Fibroblast of villous mesenchyme (primary cell): ENCODE data around the gene MGA. TPM values are rescaled to one million over a fixed set of nuclear protein-coding genes. Genes with fewer than 3 reads are reported as not detected.

Experiments used
- DNase-seq: peaks from one replicate; pipeline ENCODE4 v3.0.0-alpha.2; 2010; ENCODE audit warnings: low read depth
- H3K4me3 ChIP-seq: 2 replicates; pipeline ENCODE4 v1.5.1; 2011; ENCODE audit warnings: low read depth, mild to moderate bottlenecking, low read length
- total RNA-seq: library from RNA; depleted of rRNA; stranded (reverse); fragments of >200 nt; gene quantifications from 2 replicates; pipeline ENCODE4 v1.2.3, GENCODE V29; 2012
- TF ChIP-seq, protein P1 (sequence below): IDR thresholded peaks from 2 replicates; pipeline ENCODE4 v1.5.1; 2012; ENCODE audit warnings: low read depth, mild to moderate bottlenecking, low read length; ENCODE audit not compliant: insufficient read depth

MGA gene
- total RNA-seq, 1 donor: 41.5 TPM

DNA sequence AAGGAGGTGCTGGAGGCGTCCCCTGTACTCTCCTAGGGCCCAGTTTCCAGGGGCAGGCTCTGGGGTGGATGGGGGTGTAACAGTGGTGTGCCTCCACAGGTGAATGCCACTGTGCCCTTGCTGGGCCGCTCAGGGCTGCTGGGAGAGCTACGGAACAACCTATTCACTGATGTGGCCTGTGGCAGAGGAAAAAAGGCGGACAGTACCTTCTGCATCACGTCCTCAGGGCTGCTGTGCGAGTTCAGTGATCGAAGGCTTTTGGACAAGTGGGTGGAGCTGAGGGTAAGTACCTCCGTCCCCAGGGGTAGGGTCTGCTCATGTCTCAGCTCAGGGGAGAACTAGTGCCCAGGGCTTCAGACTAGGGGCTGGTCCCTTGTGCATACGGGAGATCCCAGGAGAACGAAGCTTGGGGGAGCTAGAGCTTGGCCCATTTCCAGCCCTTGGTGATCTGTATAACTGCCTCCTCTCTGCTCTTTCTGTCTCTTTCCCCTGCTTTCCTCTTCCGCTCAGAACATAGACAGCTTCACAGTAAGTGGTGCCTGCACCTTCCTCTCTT lies 152.7 kb downstream of the MGA start:
- TF ChIP-seq, protein P1, sequence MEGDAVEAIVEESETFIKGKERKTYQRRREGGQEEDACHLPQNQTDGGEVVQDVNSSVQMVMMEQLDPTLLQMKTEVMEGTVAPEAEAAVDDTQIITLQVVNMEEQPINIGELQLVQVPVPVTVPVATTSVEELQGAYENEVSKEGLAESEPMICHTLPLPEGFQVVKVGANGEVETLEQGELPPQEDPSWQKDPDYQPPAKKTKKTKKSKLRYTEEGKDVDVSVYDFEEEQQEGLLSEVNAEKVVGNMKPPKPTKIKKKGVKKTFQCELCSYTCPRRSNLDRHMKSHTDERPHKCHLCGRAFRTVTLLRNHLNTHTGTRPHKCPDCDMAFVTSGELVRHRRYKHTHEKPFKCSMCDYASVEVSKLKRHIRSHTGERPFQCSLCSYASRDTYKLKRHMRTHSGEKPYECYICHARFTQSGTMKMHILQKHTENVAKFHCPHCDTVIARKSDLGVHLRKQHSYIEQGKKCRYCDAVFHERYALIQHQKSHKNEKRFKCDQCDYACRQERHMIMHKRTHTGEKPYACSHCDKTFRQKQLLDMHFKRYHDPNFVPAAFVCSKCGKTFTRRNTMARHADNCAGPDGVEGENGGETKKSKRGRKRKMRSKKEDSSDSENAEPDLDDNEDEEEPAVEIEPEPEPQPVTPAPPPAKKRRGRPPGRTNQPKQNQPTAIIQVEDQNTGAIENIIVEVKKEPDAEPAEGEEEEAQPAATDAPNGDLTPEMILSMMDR: no peak
- no peak for DNase-seq
- H3K4me3 ChIP-seq: no peak overlapping the region

DNA sequence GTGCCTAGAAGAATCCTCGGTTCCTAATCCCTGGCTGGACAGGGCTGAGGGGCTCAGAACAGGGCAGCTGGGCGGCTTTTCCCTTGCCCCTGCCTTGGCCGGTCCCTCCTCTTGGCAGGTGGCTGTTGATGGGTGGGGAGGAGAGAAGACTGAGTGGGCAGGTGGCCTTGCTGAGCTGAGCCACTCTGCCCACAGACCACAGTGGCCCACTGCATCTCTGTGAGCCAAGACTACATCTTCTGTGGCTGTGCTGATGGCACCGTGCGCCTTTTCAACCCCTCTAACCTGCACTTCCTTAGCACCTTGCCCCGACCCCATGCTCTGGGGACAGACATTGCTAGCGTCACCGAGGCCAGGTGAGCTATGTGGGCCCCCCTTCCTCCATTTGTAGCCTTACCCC lies 153.2 kb downstream of the MGA start:
- DNase-seq: no peak
- TF ChIP-seq, protein P1: no peak
- no peak overlapping the region for H3K4me3 ChIP-seq

DNA sequence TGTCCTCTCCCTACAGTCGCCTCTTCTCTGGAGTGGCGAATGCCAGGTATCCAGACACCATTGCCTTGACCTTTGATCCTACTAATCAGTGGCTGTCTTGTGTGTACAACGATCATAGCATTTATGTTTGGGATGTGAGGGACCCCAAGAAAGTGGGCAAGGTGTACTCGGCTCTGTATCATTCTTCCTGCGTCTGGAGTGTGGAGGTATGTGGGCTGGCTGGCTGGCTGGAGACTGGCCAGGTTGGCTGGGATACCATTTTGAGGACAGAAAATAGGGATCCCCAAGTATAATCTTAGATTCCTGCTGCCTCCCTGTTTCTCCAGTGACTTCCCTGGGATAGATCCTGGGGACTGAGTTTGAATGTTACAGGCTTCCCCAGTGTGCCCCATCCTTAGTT lies 154.3 kb downstream of the MGA start:
- no peak for DNase-seq
- no peak overlapping the region for H3K4me3 ChIP-seq
- TF ChIP-seq, protein P1: no peak

DNA sequence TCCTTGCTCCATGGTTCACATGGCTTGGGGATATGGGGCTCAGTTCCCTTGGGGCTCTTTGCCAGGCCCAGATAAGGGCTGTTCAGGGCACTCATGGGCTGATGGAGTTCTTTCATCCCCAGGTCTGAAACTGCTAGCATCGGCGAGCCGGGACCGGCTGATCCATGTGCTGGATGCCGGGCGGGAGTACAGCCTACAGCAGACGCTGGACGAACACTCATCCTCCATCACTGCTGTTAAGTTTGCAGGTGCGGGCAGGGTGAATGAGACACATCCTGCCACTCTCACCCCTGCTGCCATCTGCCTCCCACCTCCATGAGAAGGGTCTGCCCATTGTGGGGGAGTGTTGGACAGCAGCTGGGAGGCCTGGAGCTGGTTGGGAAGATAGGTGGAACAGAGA lies 156.6 kb downstream of the MGA start:
- TF ChIP-seq, protein P1: no peak
- no peak overlapping the region for H3K4me3 ChIP-seq
- no peak for DNase-seq

DNA sequence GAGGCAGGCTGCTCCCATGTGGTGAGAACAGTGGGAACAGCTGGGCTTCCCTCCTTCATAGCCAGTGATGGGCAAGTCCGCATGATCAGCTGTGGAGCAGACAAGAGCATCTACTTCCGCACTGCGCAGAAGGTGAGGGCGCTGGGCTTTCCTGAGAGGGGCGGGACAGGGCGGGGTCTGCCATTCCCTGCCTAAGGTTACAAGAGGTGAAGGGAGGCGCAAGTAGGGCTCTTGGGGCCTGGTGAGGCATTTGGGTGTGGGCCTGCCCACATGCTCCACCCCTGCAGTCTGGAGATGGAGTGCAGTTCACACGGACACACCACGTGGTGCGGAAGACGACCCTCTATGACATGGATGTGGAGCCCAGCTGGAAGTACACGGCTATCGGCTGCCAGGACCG lies 157.1 kb downstream of the MGA start:
- TF ChIP-seq, protein P1: no peak

DNA sequence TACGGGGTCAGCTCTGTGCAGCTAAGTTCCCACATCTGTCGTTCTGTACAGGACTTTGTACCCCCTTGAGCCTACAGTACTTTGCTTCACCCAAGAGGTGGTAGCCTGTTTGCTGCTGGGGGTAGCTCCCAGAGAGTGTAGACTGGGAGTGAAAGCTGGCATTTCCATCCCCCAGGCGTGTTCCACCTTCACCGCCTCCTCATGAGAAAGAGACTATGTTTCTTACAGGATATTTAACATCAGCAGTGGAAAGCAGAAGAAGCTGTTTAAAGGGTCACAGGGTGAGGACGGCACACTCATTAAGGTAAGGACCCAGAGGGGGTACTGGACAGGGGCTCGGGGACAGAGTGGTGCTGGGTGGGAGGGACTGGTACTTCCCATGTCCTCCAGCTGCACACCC lies 157.6 kb downstream of the MGA start:
- H3K4me3 ChIP-seq: no peak overlapping the region
- no peak for DNase-seq
- TF ChIP-seq, protein P1: no peak

More for the DNA sequence above, 157.1 kb downstream of the MGA start:
- no peak overlapping the region for H3K4me3 ChIP-seq
- DNase-seq: no peak

DNA sequence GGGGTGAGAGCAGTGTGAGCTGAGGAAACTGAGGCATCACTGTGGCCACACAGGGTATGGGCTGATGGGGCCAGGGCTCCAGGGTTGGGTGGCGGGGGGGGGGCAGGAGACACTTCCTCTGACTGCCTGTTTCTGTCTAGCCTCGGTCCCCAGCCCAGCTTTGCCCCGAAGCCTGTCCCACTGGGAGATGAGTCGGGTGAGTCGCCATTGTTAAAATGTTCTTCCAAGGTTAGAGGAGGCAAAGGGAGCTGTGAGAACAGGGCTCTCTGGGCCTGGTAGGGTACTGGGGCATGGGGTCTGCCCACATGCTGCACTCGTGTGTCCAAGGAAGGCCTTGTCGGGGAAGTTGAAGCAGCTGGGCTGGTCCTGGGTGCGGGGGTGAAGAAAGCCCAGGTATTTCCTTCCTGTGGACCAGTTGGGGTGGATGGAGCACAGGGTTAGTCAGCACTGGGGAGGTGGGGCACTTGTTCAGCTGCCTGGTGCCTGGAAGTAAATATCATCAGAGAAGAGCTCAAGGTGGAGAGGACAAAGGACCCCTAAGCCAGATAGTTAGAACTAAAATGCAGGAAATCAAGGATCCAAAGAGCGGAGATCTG lies 159.3 kb downstream of the MGA start:
- TF ChIP-seq, protein P1: no peak
- no peak for DNase-seq
- H3K4me3 ChIP-seq: no peak overlapping the region
